GM06990 (cell line): Measurements from ENCODE around the gene GLIS2.
A peak's percentile ranks its signal among the peaks of the same experiment; 100 is the strongest.

Experiments used
- DNase-seq: peaks from one replicate; pipeline ENCODE4 v3.0.0-alpha.2; 2011; ENCODE audit not compliant: insufficient read length; ENCODE audit errors: extremely low read depth
- H3K27me3 ChIP-seq: replicated peaks from 2 replicates; pipeline ENCODE4 v1.6.0; 2011; ENCODE audit warnings: low read length; ENCODE audit not compliant: control insufficient read depth, insufficient read depth
- H3K36me3 ChIP-seq: 2 replicates; pipeline ENCODE4 v1.5.1; 2011; ENCODE audit warnings: low read length; ENCODE audit not compliant: control insufficient read depth, insufficient read depth
- H3K4me3 ChIP-seq: replicated peaks from 2 replicates; pipeline ENCODE4 v1.5.1; 2011; ENCODE audit warnings: low read depth, mild to moderate bottlenecking, control low read depth, low read length
- CTCF ChIP-seq: IDR thresholded peaks from 2 replicates; pipeline ENCODE4 v1.5.1; 2011; ENCODE audit warnings: low read length, control low read depth, mild to moderate bottlenecking, inconsistent platforms; ENCODE audit not compliant: insufficient read depth, poor library complexity, severe bottlenecking

Gene GLIS2

GRCh38 chr16:4283939-4284338 lies 31.9 kb upstream of the GLIS2 start:
- no peaks in the 10 kb centered on the region for H3K36me3 ChIP-seq
- no peak overlapping the region for H3K4me3 ChIP-seq
- H3K27me3 ChIP-seq, result no peaks in the 10 kb centered on the region
- TF ChIP-seq CTCF, result no peak
- no peak for DNase-seq

DNA sequence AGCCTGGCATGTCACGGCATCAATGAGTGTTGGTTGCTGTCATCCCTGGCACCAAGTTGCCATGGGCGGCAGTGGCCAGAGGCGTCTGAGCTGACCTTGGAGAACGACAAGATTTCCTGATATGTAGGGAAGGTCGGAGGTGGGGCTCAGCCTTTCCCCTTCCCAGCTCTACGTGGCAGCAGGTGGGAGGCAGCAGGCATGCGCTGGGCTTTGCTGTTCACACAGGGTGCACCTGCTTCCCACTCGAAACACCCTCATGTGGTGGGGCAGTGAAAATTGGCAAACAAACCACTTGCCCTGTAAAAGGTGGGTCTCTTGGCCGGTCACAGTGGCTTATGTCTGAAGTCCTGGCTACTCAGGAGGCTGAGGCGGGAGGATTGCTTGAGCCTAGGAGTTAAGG lies 30.7 kb upstream of the GLIS2 start:
- no peaks in the 10 kb centered on the region for H3K27me3 ChIP-seq
- no peaks in the 10 kb centered on the region for H3K36me3 ChIP-seq
- no peak overlapping the region for H3K4me3 ChIP-seq
- TF ChIP-seq CTCF, result no peak
- no peak for DNase-seq

GRCh38 chr16:4288148-4288921 lies 27.5 kb upstream of the GLIS2 start:
- H3K36me3 ChIP-seq, result no peaks in the 10 kb centered on the region
- peak; percentile 99 for TF ChIP-seq CTCF
- H3K27me3 ChIP-seq, result no peaks in the 10 kb centered on the region
- DNase-seq, result peak; percentile 82
- no peak overlapping the region; the same call in 1 of the 2 replicates for H3K4me3 ChIP-seq

DNA sequence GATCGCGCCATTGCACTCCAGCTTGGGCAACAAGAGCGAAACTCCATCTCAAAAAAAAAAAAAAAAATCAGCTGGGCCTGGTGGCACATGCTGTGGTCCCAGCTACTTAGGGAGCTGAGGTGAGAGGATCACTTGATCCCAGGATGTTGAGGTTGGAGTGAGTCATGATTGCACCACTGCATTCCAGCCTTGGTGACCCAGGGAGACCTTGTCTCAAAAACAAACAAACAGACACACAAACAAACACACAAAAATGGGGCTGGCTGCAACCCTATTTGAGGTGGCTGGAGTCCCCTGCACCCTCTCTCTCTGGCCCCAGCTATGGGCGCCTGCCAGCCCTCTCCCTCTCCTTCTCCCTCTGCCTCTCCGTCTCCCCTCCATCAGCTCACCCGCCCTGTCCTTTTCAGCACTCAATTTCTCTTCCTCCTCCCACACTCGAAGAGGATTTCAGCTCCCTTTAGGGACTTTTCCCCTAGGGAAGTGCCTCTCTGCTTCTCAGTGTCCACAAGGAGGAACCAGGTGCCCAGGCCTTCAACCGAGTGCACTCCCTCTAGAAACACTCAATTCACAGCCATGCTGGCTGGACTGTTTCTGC lies 25.5 kb upstream of the GLIS2 start:
- no peaks in the 10 kb centered on the region for H3K36me3 ChIP-seq
- TF ChIP-seq CTCF, result no peak
- DNase-seq, result no peak
- H3K4me3 ChIP-seq, result no peak overlapping the region
- H3K27me3 ChIP-seq, result no peaks in the 10 kb centered on the region

GRCh38 chr16:4291699-4292098 lies 24.2 kb upstream of the GLIS2 start:
- no peak for DNase-seq
- no peak for TF ChIP-seq CTCF
- H3K36me3 ChIP-seq, result no peaks in the 10 kb centered on the region

DNA sequence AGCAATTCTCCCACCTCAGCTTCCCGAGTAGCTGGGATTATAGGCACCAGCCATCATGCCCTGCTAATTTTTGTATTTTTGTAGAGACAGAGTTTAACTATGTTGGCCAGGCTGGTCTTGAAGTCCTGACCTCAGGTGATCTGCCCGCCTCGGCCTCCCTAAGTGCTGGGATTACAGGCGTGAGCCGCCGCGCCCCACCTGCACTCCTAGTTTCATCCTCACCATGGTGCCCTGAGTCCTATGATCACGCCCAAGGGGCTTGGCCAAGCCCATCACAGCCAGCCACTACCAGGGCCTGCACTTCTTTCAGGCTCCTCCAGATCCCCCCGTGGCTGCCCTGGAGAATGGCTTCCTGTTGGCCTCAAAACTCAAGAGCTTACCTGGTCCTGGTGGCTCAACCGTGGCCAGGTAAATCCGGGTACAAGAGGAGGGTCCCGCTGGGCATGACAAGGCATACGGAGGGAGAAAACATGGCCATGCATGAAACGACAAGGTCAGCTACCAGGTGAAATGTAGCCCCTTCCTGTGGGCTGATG lies 22.6 kb upstream of the GLIS2 start:
- no peak for TF ChIP-seq CTCF
- H3K36me3 ChIP-seq, result no peaks in the 10 kb centered on the region
- H3K27me3 ChIP-seq, result no peaks in the 10 kb centered on the region
- DNase-seq, result no peak
- H3K4me3 ChIP-seq, result no peak overlapping the region

More at GRCh38 chr16:4291699-4292098, 24.2 kb upstream of the GLIS2 start:
- Histone ChIP-seq H3K27me3 (no peaks in the 10 kb centered on the region), H3K4me3 (no peak overlapping the region)
